HS-5 (cell line): ENCODE results near the gene PCSK5.
"Not testable (repeated sequence)": the region's sequence is repeated elsewhere in the genome, so short reads cannot be mapped to it uniquely, and the experiment has no call there.

ENCODE experiments used
- DNase-seq: peaks from one replicate; pipeline ENCODE4 v3.0.0-alpha.2; 2012; ENCODE audit warnings: low read depth

PCSK5 gene

DNA sequence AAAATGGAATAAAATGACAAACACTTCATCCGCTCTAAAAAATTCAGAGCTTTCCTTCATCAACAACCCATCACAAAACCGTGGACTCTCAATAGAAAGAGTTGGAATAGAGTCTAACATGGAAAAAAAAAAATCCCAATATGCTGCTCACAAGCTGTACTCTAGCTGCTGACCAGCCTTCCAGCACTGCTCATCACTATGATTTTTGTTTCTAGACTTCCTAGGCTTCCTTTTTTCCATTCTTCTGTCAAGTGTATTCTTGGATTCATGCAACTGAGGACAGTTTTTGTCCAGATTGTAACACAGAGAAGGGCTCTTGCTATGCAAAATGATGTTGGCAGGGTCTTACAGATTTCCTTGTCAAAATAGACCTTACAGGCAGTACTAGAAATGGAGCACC, 469.3 kb downstream of the PCSK5 start:
- DNase-seq, result no peak

DNA sequence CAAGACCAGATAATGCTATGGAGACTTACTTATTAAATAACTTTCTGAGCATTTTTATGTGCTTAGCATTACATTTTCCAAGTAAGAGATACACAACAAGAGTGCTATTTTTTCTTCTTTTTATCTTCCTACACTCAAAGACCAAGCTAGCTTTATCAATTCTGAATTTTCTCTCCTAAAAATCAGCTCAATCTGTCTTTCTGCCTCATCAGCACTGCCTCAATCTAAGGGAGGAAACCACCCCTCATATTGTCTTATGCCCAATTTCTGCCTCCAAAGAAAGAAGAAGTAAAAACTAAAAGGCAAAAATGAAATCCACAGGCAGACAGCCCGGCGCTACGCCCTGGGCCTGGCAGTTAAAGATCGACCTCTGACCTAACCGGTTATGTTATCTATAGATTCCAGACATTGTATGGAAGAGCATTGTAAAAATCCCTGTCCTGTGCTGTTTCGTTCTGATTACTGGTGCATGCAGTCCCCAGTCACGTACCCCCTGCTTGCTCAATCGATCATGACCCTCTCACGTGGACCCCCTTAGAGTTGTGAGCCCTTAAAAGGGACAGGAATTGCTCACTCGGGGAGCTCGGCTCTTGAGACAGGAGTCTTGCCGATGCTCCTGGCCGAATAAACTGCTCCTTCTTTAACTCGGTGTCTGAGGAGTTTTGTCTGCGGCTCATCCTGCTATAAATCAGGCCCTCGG, 472.0 kb downstream of the PCSK5 start:
- DNase-seq, result not testable (repeated sequence)

DNA sequence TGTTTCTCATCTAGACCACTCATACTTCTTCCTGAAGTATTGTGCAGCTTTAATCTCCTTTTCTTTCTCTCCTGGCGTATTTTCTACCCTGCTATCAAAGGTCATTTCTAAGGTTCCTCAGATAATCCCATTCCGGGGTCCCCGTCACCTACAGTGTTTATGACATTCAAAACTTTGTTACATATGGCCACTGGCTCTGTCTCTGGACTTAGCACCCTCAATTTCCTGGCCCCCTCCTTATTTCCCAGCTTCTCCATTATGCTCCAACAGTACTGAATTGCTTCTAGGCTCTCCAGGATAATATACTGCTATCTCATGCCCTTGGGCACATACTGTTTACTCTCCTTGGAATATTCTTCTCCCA, 472.5 kb downstream of the PCSK5 start:
- no peak for DNase-seq

- peak; percentile 14 for DNase-seq
These were observed 474.6 kb downstream of the PCSK5 start for GRCh38 chr9:76365028-76365427.

DNA sequence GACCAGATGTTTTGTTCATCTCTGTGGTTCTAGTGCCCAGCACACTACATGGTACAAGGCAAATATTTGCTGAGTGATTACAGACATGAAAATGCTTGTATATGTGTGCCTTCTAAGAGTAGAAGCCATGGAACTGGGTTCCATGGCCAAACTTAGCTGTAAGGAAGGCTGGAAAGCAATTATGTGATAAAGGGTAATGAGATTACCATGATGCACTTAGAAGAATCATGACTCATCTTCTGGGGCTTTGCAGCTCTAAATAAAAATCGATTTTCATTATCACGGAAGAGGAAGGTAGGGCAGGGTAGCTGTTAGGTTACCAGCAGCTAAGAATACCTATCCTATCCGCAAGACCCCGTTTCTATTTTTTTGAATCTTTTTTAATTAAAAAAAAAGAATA, 475.8 kb downstream of the PCSK5 start:
- no peak for DNase-seq

DNA sequence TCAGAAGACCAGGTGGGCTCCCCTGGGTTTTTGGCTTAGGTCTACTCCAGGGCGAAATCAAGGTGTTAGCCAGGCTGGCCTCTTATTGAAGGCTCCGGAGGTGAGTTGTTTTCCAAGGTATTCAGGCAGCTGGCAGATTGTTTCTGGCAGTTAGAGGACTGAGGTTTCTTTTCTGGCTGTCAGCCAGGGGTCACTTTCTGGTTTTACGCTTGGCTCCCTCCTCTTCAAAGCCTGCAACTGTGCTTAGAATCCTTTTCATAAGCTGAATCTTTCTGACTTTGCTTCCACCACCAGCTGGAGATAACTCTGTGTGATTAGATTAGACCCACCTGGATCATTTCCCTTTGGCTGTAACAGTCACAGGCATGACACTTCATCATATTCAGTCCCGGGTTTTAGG, 479.1 kb downstream of the PCSK5 start:
- no peak for DNase-seq

DNA sequence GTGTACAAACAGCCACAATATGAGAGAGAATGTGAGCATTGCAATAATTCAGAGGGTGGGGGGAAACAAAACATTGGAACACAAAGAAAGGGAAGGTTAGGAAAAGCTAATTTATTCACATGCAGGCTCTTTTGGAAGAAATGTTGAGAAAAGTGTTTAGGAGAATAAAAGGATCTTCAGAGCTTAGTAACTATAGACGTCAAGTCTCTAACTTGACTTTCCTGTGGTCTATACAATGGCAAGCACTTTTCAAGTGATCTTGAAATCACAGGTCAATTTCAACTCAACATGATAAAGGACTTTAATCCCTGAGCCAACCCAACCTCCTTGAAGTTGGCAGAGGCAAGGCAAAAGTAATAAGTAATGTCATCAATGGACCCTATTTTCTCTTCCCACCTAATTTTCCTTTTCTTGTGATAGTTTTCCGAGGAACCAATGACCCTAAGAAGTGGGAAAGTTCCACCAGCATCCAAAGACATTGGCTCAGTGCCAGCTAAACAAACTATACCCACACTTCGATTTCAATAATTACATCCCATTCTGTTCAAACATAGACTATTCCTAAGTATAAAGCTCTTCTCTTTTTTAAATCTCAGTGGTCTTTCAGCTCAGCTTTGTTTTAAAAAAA, 480.0 kb downstream of the PCSK5 start:
- no peak for DNase-seq

GRCh38 chr9:76371901-76372300, 481.4 kb downstream of the PCSK5 start:
- DNase-seq, result peak; percentile 44

GRCh38 chr9:76372336-76372735, 481.9 kb downstream of the PCSK5 start:
- no peak for DNase-seq

DNA sequence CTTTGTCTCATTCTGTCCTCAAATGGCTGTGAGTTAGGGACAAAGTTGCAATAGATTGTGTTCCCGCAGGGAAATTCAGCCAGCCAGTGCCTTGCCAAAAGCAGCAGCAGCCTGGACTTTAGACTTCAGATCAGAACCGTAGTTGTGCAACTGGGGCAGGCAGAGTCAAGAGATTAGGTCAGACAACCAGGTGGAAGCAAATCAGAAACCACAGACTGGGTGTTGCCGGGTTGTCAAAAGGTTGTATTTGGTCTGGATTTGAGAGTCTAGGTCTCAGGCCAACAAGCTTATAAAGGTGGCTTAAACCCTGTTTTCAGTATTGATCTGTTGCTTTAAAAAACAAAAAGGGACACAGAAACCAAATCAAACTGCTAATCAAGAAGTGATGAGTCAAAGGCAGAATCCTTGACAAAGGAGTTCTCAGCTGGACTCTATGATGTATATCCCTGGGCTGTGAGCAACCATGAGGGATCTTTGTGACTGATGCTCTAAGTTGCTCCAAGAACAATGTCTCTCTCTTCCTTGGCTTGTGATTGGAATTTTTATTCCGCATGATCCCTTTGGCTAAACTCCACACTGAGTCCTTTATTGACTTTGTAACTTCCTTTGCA, 482.8 kb downstream of the PCSK5 start:
- DNase-seq, result peak; percentile 29

DNA sequence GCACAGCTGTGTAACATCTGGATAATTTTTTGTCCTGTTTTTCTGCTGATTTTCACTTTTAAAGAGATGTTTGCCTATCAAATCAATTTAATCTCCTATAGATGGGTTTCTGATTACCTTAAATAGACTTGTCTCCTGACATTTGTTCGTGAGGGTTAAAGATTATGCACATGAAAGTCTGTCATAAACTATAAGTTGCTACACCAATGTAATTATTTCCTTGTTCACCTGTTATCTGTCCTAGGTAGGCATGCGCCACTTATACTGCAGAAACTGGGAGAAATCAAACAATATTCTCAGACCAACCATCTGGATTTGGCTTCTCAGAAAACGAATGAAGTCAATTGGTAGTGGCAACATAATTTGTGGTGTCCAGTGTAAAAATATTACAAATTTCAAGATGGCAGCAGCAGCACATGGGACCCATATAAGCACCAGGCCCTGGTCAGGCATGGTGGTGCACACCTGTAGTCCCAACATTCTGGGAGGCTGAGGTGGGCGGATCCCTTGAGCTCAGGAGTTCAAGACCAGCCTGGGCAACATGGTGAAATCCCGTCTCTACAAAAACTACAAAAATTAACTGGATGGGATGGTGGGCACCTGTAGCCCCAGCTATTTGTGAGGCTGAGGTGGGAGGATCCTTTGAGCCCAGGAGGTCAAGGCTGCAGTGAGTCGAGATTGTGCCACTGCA, 483.5 kb downstream of the PCSK5 start:
- DNase-seq, result no peak

- DNase-seq, result peak; percentile 68
These were observed 484.5 kb downstream of the PCSK5 start for GRCh38 chr9:76374783-76375559.

DNA sequence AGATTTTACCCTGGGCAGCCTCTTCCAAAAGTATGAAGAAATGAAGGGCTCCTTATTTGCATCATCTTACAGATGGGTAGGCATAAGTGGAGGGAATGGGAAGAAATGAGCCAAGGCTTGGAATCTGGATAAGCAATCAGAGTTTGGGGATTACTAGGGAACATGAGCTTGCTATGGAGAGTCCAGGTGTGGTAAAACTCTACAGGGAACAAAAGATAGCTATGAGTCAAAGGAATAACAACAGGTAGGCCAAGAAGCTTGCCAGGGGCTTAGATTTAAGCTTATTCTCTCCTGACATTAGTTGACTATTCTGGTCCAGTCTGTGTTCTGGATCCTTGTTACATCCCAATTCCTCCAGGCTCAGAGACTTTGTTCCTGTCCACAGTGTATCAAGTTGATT, 487.3 kb downstream of the PCSK5 start:
- DNase-seq, result no peak

- DNase-seq, result no peak
These were observed 488.0 kb downstream of the PCSK5 start for GRCh38 chr9:76378367-76379073.

DNA sequence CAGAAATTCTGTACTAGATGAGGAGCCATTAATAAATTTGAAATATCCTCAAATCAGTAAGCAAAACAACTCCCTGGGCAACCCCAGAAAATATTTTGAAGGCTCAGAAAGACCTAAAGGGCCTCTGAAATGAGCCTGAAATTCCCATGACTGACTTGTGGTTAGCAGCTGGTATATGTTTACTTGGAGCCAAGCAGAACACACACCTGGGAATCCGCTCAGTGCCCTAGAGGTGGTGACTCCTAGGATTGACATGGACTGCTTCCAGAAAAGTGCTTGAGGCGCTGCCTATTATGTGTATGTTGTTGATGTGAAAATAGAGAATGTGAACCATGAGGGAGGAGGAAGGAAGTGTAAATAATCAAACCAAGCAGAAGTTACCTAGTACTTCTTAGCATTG, 489.0 kb downstream of the PCSK5 start:
- no peak for DNase-seq

DNA sequence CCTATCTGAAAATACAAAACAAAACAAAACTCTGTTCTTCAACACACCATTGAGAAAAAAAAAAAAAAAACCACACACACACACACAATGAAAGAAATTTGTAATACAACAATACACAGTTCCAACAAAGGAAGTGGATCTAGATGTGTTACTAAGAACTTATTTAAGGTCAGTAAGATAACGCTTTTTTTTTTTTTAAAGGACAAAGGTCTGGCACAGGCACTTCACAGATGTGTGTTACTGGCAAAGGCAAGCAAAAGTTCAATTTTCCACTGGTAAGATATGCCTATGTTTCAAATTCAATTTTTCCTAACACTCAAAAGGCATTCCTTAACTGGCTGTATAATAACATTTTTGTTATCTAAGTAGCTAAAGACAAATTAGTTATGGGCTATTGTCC, 500.2 kb downstream of the PCSK5 start:
- DNase-seq, result no peak

GRCh38 chr9:76394195-76394959, 503.9 kb downstream of the PCSK5 start, which contains the start of gene RFK:
Gene RFK, minus strand, starts transcription at chr9:76394426. Its CDS starts 255 bp downstream, at chr9:76394171.
- peak; percentile 49 for DNase-seq

DNA sequence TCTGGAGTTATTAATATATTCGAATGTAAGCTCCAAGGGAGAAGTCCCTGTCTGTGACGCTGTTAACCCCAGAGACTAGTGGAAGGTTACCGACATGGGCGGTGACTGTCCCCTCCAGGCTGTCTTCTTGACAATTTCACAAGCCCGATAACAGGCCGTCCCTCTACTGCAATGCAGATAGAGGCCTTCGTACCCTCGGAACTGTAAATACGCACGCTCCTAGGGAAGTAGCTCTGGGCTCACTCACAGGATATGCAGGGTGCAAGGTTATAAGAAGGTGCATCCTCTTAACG, 504.4 kb downstream of the PCSK5 start:
- no peak for DNase-seq

DNA sequence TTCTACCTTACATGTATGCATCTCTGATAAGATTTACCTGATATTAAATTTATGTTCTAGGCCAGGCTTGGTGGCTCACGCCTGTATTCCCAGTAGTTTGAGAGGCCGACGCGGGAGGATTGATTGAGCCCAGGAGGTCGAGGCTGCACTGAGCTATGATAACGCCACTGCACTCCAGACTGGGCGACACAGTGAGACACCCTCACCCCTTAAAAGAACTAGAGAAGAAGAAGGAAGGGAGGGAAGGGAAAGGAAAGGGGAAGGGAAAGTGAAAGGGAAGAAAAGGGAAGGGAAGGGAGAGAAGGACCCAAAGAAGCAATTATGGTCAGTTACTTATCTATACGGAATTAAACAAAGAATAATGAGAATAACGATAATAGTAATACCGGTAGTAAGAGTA, 504.9 kb downstream of the PCSK5 start:
- no peak for DNase-seq

- DNase-seq, result no peak
These were observed 505.7 kb downstream of the PCSK5 start for GRCh38 chr9:76396144-76396543.

- DNase-seq, result no peak
These were observed 506.1 kb downstream of the PCSK5 start for GRCh38 chr9:76396597-76396996.
